ENCODE data around the gene MTREX. TPM values are rescaled to one million over a fixed set of nuclear protein-coding genes. Genes with fewer than 3 reads are reported as not detected.

Gene MTREX
- total and polyA plus RNA-seq, 2 donors (not counting 1 experiment from before 2014, with no cell fraction given), result 7.9 to 94.0 TPM

GRCh38 chr5:55305345-55305744, 2.4 kb upstream of the MTREX start:
- Histone ChIP-seq H2AFZ (ENCODE audit: insufficient read depth, low read depth, low read length, poor library complexity, severe bottlenecking) (no peak overlapping the region), H3K4me2 (replicated peaks; ENCODE audit: low read depth, low read length, poor library complexity, severe bottlenecking) (peak overlapping the region; percentile 21), H4K20me1 (ENCODE audit: control insufficient read depth, insufficient read depth, low read length, poor library complexity, severe bottlenecking) (peaks cover 13% of the 10 kb centered on the region), H3K79me2 (ENCODE audit: control insufficient read depth, insufficient read depth, low read length) (peaks cover 88% of the 10 kb centered on the region), H3K4me3 (ENCODE audit: control extremely low read depth in 1 of 5, extremely low read depth in 1 of 5, insufficient read depth in 1 of 5, low read depth in 2 of 5, low read length in 4 of 5) (no peak overlapping the region), H3K36me3 (replicated peaks in 1 of 2; ENCODE audit: control extremely low read depth in 1 of 2, control insufficient read depth in 1 of 2, extremely low read depth in 1 of 2, insufficient read depth in 2 of 2, low read length in 1 of 2) (peaks cover 2 to 3% of the 10 kb centered on the region in 2 experiments), H3K9me3 (ENCODE audit: control extremely low read depth in 1 of 3, control insufficient read depth in 2 of 3, insufficient read depth in 1 of 3, low read length in 2 of 3) (peaks cover 0 to 5% (median 0%) of the 10 kb centered on the region in 3 donors), H3K4me1 (ENCODE audit: control insufficient read depth in 2 of 2, insufficient read depth in 2 of 2, low read length in 2 of 2) (peaks cover 40 to 42% of the 10 kb centered on the region in 2 donors), H3K27me3 (replicated peaks in 1 of 4; ENCODE audit: control extremely low read depth in 1 of 4, control insufficient read depth in 3 of 4, insufficient read depth in 4 of 4, low read length in 3 of 4) (no peaks in the 10 kb centered on the region), H3K27ac (ENCODE audit: low read length in 2 of 2) (no peak overlapping the region), H3K9ac (ENCODE audit: low read length) (no peak overlapping the region)
- peaks cover 20% of the 10 kb centered on the region for H3K4me1 Mint-ChIP-seq
- POLR2A ChIA-PET, result no interaction called here
- intact Hi-C loops (cut with micrococcal nuclease), result loop anchor here (5.0 to 10.0 kb wide), 4 partner anchors 37 to 1869 kb away; partner anchors contain the start of genes ARL15, CCNO and GPBP1
- 47% methylated on average over 3 of the region's 4 CpGs for WGBS (ENCODE audit: insufficient coverage)
- H3K27me3 Mint-ChIP-seq, result no peaks in the 10 kb centered on the region
- peaks cover 2% of the 10 kb centered on the region for H3K9me3 Mint-ChIP-seq (ENCODE audit: insufficient read depth)
- ATAC-seq (ENCODE audit: low read depth) (no peak), DNase-seq (no peak)
- CTCF ChIA-PET, result no interaction called here
- TF ChIP-seq EZH2 (IDR thresholded peaks at IDR 0.05; ENCODE audit: borderline replicate concordance, insufficient read depth, low read depth, low read length, poor library complexity, severe bottlenecking) (no peak), CTCF (IDR thresholded peaks at IDR 0.05) (no peak)
- no peak overlapping the region for H3K27ac Mint-ChIP-seq
- no peak overlapping the region for H3K4me3 Mint-ChIP-seq

- ChIA-PET POLR2A (interaction anchor here (0.7 to 1.8 kb wide), 3 partner anchors 227 to 1109 kb away, joined by 3 to 4 read pairs (median 3); partner anchors contain the start of genes IL6ST and PLPP1), CTCF (interaction anchor here (1.1 to 2.0 kb wide), 3 partner anchors 38 to 385 kb away, joined by 3 to 6 read pairs (median 5); no protein-coding TSS in a partner anchor)
- Mint-ChIP-seq H3K27ac (no peak overlapping the region), H3K9me3 (ENCODE audit: insufficient read depth) (no peaks in the 10 kb centered on the region), H3K4me1 (peaks cover 30% of the 10 kb centered on the region), H3K4me3 (no peak overlapping the region), H3K27me3 (no peaks in the 10 kb centered on the region)
- Histone ChIP-seq H3K79me2 (ENCODE audit: control insufficient read depth, insufficient read depth, low read length) (peaks cover 89% of the 10 kb centered on the region), H4K20me1 (ENCODE audit: control insufficient read depth, insufficient read depth, low read length, poor library complexity, severe bottlenecking) (peaks cover 13% of the 10 kb centered on the region), H2AFZ (ENCODE audit: insufficient read depth, low read depth, low read length, poor library complexity, severe bottlenecking) (peak overlapping the region; percentile 98), H3K27me3 (replicated peaks in 1 of 4; ENCODE audit: control extremely low read depth in 1 of 4, control insufficient read depth in 3 of 4, insufficient read depth in 4 of 4, low read length in 3 of 4) (no peaks in the 10 kb centered on the region), H3K9ac (ENCODE audit: low read length) (peak overlapping the region; percentile 99), H3K4me3 (ENCODE audit: control extremely low read depth in 1 of 5, extremely low read depth in 1 of 5, insufficient read depth in 1 of 5, low read depth in 2 of 5, low read length in 4 of 5) (peak overlapping the region; percentile 68 to 99 (median 96)), H3K4me1 (ENCODE audit: control insufficient read depth in 2 of 2, insufficient read depth in 2 of 2, low read length in 2 of 2) (peaks cover 43 to 45% of the 10 kb centered on the region in 2 donors), H3K27ac (ENCODE audit: low read length in 2 of 2) (peak overlapping the region; percentile 88 to 98), H3K4me2 (replicated peaks; ENCODE audit: low read depth, low read length, poor library complexity, severe bottlenecking) (peak overlapping the region; percentile 91), H3K9me3 (ENCODE audit: control extremely low read depth in 1 of 3, control insufficient read depth in 2 of 3, insufficient read depth in 1 of 3, low read length in 2 of 3) (no peaks in the 10 kb centered on the region), H3K36me3 (replicated peaks in 1 of 2; ENCODE audit: control extremely low read depth in 1 of 2, control insufficient read depth in 1 of 2, extremely low read depth in 1 of 2, insufficient read depth in 2 of 2, low read length in 1 of 2) (peaks cover 1 to 4% of the 10 kb centered on the region in 2 experiments)
- intact Hi-C loops (cut with micrococcal nuclease), result loop anchor here (1.0 to 10.0 kb wide), 7 partner anchors 35 to 1868 kb away; partner anchors contain the start of genes ARL15, CCNO, CDC20B and GPBP1
- ATAC-seq (ENCODE audit: low read depth), result no peak
- 19% methylated on average over 9 of the region's 12 CpGs for WGBS (ENCODE audit: insufficient coverage)
- DNase-seq, result no peak
- no peak for TF ChIP-seq CTCF (IDR thresholded peaks at IDR 0.05)
- no peak for TF ChIP-seq EZH2 (IDR thresholded peaks at IDR 0.05; ENCODE audit: borderline replicate concordance, insufficient read depth, low read depth, low read length, poor library complexity, severe bottlenecking)
These were observed 977 bp upstream of the MTREX start for GRCh38 chr5:55306641-55307382.

All from B cell (primary cell).